Kidney (tissue), 14 donors: ENCODE results near the gene NTRK3. TPM values are rescaled to one million over a fixed set of nuclear protein-coding genes. Genes with fewer than 3 reads are reported as not detected.

ENCODE experiments used
- DNase-seq, 5 donors: peaks; one replicate each; pipeline ENCODE4 v3.0.0-alpha.2; 2013 to 2020
- FAIRE-seq: peaks from 2 replicates; lab custom pipeline; 2012; peaks lifted over from hg19 to GRCh38; lab: Jason Lieb, UNC
- H3K27ac ChIP-seq, 2 donors: one replicate each; pipeline ENCODE4 v1.7.0; 2013; ENCODE audit warnings: low read depth in 2 of 2, low read length in 2 of 2, inconsistent platforms in 1 of 2
- H3K27me3 ChIP-seq: one replicate; pipeline ENCODE4 v1.7.1; 2013; ENCODE audit warnings: low read length, inconsistent platforms; ENCODE audit not compliant: control insufficient read depth, insufficient read depth
- H3K36me3 ChIP-seq, 3 donors: one replicate each; pipeline versions ENCODE4 v1.7.0 to v1.7.1; 2013; ENCODE audit warnings: low read length in 3 of 3, control low read depth in 1 of 3, inconsistent platforms in 1 of 3; ENCODE audit not compliant: insufficient read depth in 3 of 3, control insufficient read depth in 2 of 3
- H3K4me1 ChIP-seq, 3 donors: one replicate each; pipeline versions ENCODE4 v1.7.0 to v1.7.1; 2013; ENCODE audit warnings: low read length in 3 of 3, inconsistent platforms in 1 of 3, low read depth in 1 of 3; ENCODE audit not compliant: control insufficient read depth in 2 of 3, insufficient read depth in 2 of 3
- H3K4me3 ChIP-seq, 3 donors: one replicate each; pipeline versions ENCODE4 v1.7.0 to v1.8.1; 2013; ENCODE audit warnings: low read length in 3 of 3, control low read depth in 1 of 3, inconsistent platforms in 1 of 3
- H3K9ac ChIP-seq, 3 donors: one replicate each; pipeline versions ENCODE4 v1.7.0 to v1.7.1; 2013; ENCODE audit warnings: low read length in 3 of 3, control low read depth in 1 of 3, inconsistent platforms in 1 of 3
- H3K9me3 ChIP-seq, 3 donors: one replicate each; pipeline versions ENCODE4 v1.7.0 to v1.7.1; 2013; ENCODE audit warnings: low read length in 3 of 3, control low read depth in 1 of 3, inconsistent platforms in 1 of 3; ENCODE audit not compliant: control insufficient read depth in 2 of 3, insufficient read depth in 1 of 3
- intact Hi-C: fragments of 100-400 bp; cut with DNase I; formaldehyde crosslinking; loops from one replicate; pipeline ENCODE4 v1.11.1; 2022
- polyA plus RNA-seq: library from polyadenylated mRNA; stranded (reverse); fragments of 350-450 nt; fragmentation: Illumina TruSeq; extraction: RNeasy Lipid Tissue Mini Kit (QIAGEN cat#74804); gene quantifications from one replicate; pipeline ENCODE4 v1.2.3, GENCODE V29; 2014; ENCODE audit warnings: low read depth, low replicate concordance; ENCODE audit not compliant: insufficient read depth
- total RNA-seq: library from RNA; stranded (reverse); fragmentation: NEBNext Ultra II Directional; extraction: Animal tissue kit (Norgen Biotek cat#: 25700); gene quantifications from one replicate; pipeline ENCODE4 v1.2.1, GENCODE V29; 2021
- TF ChIP-seq, protein P1 (sequence below): IDR thresholded peaks from 3 replicates; pipeline ENCODE4 v1.5.1; 2012; ENCODE audit warnings: mild to moderate bottlenecking, moderate library complexity, borderline replicate concordance; ENCODE audit not compliant: insufficient read depth; ENCODE audit errors: extremely low read depth
- donor health status: control.
- donor health status: control.
- donor health status: control.
- donor health status: control.
- donor health status: control.
- donor health status: DM: yes; HTN: yes; CAD: no.
- donor health status: Normal renal cell carcinoma (clear cell type).

The NTRK3 gene
- total and polyA plus RNA-seq, 2 donors from 2014 or later, result 8.9 to 25.5 TPM

DNA sequence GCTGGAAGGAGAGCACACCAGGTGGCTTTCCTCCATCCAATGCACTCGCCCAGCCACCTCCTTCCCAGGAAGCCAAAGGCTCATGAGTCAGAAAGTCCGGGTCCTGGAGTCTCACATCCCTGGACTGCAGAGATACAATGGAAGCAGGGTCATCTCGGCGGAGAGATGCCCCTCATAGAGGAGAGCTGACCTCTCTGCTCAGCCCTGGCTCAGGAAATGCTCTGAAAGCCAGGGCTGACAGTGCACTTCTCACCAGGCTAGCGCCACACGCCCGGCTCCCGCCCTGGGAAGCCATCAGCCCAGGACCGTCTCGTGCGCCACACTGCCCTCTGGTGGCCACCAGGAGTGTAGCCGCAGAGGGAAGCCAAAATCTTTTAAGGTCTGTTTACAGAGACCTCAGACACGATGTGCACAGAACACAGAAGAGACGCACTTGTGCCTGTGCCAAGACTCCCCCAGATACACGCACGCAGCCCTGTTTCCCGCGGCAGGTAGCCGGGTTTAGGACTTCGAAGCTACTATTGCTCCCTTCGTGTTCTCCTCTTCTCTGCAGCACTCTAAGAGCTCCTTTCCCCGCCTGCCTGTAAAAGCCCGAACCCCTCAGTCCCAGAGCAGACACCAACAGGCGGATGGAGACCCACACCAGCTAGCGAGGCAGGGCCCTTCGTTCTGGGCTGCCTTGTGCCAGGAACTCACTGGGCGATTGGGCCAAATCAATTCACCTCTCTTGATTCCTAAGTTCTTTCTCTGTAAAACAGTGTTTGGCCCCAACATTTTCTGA, 9.7 kb downstream of the NTRK3 start:
- Histone ChIP-seq H3K4me3 (no peak overlapping the region), H3K27me3 (no peaks in the 10 kb centered on the region), H3K9ac (no peak overlapping the region), H3K4me1 (peaks cover 0 to 3% (median 0%) of the 10 kb centered on the region in 3 donors), H3K36me3 (no peaks in the 10 kb centered on the region), H3K27ac (no peak overlapping the region), H3K9me3 (no peaks in the 10 kb centered on the region)
- intact Hi-C loops, result no loop called here
- TF ChIP-seq, protein P1, sequence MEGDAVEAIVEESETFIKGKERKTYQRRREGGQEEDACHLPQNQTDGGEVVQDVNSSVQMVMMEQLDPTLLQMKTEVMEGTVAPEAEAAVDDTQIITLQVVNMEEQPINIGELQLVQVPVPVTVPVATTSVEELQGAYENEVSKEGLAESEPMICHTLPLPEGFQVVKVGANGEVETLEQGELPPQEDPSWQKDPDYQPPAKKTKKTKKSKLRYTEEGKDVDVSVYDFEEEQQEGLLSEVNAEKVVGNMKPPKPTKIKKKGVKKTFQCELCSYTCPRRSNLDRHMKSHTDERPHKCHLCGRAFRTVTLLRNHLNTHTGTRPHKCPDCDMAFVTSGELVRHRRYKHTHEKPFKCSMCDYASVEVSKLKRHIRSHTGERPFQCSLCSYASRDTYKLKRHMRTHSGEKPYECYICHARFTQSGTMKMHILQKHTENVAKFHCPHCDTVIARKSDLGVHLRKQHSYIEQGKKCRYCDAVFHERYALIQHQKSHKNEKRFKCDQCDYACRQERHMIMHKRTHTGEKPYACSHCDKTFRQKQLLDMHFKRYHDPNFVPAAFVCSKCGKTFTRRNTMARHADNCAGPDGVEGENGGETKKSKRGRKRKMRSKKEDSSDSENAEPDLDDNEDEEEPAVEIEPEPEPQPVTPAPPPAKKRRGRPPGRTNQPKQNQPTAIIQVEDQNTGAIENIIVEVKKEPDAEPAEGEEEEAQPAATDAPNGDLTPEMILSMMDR, result peak; percentile 90
- FAIRE-seq, result no peak
- DNase-seq, result peak; percentile 82 to 89 (median 87)

DNA sequence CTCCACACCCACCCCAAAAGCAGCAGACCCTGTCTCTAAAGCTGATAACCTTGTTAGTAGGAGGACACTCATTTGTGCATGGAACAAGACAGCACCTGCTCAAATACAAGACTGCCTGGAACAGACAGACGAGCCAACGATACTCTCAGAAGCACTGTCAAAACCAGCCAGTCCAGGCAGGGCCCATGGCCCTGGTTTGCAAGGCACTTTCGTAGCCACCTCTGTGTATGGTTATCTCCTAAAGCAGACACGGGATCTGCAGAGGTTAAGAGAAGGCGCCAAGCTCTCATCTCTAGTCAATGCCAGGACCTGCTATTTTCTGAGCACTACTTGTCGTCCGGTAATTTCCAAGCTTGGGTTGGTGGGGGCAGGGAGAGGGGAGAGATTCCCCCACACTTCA, 10.5 kb downstream of the NTRK3 start:
- Histone ChIP-seq H3K4me3 (no peak overlapping the region), H3K9ac (no peak overlapping the region), H3K4me1 (peaks cover 0 to 3% (median 0%) of the 10 kb centered on the region in 3 donors), H3K27me3 (no peaks in the 10 kb centered on the region), H3K27ac (no peak overlapping the region), H3K36me3 (no peaks in the 10 kb centered on the region), H3K9me3 (no peaks in the 10 kb centered on the region)
- intact Hi-C loops, result no loop called here
- FAIRE-seq (no peak), DNase-seq (no peak)
- TF ChIP-seq, protein P1, result no peak

DNA sequence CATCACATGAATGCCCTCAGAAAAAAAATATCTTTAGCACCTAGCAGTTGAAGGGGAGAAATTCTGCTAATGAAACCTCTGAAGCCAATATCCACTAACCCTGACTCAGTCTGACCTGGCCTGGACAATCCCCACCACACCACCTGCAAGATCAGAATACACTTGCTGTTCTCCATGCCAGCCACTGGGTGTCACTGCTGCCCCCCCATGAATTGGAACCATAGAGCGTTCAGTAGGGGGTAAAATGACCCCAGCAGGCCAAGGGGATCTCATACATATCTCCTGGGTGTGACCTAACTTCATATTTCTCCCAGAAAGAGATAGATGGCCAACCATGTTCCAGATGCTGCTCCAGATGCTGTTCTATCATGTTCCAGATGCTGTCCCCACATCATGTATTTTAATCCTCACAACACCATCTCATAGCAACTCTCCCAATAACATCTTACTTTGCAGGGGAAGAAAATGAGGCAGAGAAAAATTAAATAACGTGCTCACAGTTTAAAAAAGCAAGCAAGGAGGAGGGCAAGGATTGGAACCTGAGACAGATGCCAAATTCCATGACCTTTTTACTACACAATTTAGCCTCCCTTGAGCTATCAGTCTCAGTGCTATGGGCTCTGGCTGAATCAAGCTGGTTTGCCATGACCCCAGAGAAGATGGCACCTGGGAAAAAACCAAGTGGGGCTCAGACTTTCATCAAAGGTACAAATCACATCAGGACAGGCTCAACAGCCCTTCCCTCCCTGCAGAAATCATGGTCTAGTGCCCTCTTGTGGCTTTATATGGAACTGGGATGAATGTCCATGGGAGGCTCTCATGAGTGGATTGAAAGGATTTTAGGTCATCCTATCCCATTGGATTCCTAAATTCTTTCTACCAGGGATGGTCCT, 12.4 kb downstream of the NTRK3 start:
- no peaks in the 10 kb centered on the region for H3K27me3 ChIP-seq
- intact Hi-C loops, result no loop called here
- FAIRE-seq, result no peak

More for the DNA sequence above, 12.4 kb downstream of the NTRK3 start:
- Histone ChIP-seq H3K9ac (no peak overlapping the region), H3K36me3 (no peaks in the 10 kb centered on the region), H3K9me3 (no peaks in the 10 kb centered on the region), H3K4me3 (no peak overlapping the region), H3K4me1 (peaks cover 0 to 3% (median 0%) of the 10 kb centered on the region in 3 donors), H3K27ac (no peak overlapping the region)
- peak in 3 of 5 donors; percentile 29 to 50 (median 37) for DNase-seq
- TF ChIP-seq, protein P1, result peak; percentile 35
